PC-9 (cell line): Measurements from ENCODE around the gene UGGT2.

ENCODE experiments used
- EZH2 ChIP-seq: fragments of 200-600 bp; sonication (generic); IDR thresholded peaks from 2 replicates; pipeline ENCODE4 v1.8.0; 2017; ENCODE audit warnings: antibody characterized with exemption, low read depth
- TF ChIP-seq, protein P1 (sequence below): fragments of 200-600 bp; sonication (generic); conservative IDR thresholded peaks from 2 replicates; pipeline ENCODE4 v1.6.1; 2017; ENCODE audit warnings: mixed run types, antibody characterized with exemption, mild to moderate bottlenecking, moderate library complexity

DNA sequence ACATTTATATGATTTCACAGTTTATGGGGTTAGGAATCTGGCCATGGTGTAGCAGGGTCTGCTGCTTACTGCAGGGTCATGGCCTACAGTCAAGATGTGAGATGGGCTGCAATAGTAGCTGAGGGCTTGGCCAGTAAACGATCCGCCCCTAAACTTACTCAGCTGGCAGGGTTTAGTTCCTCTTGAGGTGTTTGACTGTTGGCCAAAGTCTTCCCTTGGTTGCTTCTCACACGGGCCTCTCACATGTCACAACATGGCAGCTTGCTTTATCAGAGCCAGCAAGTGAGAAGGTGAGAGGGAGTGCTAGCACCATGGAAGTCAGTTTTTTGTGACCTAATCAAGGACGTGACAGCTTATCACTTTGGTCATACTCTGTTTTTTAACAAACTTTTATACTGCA is 299.1 kb downstream of the UGGT2 start:
- TF ChIP-seq, protein P1, sequence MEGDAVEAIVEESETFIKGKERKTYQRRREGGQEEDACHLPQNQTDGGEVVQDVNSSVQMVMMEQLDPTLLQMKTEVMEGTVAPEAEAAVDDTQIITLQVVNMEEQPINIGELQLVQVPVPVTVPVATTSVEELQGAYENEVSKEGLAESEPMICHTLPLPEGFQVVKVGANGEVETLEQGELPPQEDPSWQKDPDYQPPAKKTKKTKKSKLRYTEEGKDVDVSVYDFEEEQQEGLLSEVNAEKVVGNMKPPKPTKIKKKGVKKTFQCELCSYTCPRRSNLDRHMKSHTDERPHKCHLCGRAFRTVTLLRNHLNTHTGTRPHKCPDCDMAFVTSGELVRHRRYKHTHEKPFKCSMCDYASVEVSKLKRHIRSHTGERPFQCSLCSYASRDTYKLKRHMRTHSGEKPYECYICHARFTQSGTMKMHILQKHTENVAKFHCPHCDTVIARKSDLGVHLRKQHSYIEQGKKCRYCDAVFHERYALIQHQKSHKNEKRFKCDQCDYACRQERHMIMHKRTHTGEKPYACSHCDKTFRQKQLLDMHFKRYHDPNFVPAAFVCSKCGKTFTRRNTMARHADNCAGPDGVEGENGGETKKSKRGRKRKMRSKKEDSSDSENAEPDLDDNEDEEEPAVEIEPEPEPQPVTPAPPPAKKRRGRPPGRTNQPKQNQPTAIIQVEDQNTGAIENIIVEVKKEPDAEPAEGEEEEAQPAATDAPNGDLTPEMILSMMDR: no peak
- TF ChIP-seq EZH2: no peak
